Ishikawa (cell line): ENCODE measurements around the gene GET4.

ENCODE experiments used
- CEBPB ChIP-seq: IDR thresholded peaks from 2 replicates; pipeline ENCODE4 v1.6.1; 2012
- CREB1 ChIP-seq: IDR thresholded peaks from 2 replicates; pipeline ENCODE4 v1.6.1; 2012; ENCODE audit warnings: low read depth
- EGR1 ChIP-seq: IDR thresholded peaks from 2 replicates; pipeline ENCODE4 v1.6.1; 2012
- EP300 ChIP-seq: IDR thresholded peaks from 2 replicates; pipeline ENCODE4 v1.6.1; 2012; ENCODE audit warnings: borderline replicate concordance
- FOXM1 ChIP-seq: IDR thresholded peaks from 2 replicates; pipeline ENCODE4 v1.6.1; 2012; ENCODE audit warnings: low read depth, borderline replicate concordance
- NFIC ChIP-seq: IDR thresholded peaks from 2 replicates; pipeline ENCODE4 v1.6.1; 2012
- RAD21 ChIP-seq: IDR thresholded peaks from 2 replicates; pipeline ENCODE4 v1.6.1; 2012; ENCODE audit warnings: low read depth
- TAF1 ChIP-seq: IDR thresholded peaks from 2 replicates; pipeline ENCODE4 v1.6.1; 2012; ENCODE audit warnings: low read depth, mild to moderate bottlenecking
- TCF12 ChIP-seq: IDR thresholded peaks from 2 replicates; pipeline ENCODE4 v1.6.1; 2012; ENCODE audit warnings: low read depth
- TEAD4 ChIP-seq: IDR thresholded peaks from 2 replicates; pipeline ENCODE4 v1.6.1; 2012
- YY1 ChIP-seq: IDR thresholded peaks from 2 replicates; pipeline ENCODE4 v1.6.1; 2012; ENCODE audit warnings: low read depth
- ZBTB7A ChIP-seq: IDR thresholded peaks from 2 replicates; pipeline ENCODE4 v1.6.1; 2012; ENCODE audit warnings: low read depth
- TF ChIP-seq, protein P1 (sequence below): IDR thresholded peaks from 2 replicates; pipeline ENCODE4 v1.6.1; 2012
- TF ChIP-seq, protein P2 (sequence below): IDR thresholded peaks from 2 replicates; pipeline ENCODE4 v1.6.1; 2012
- TF ChIP-seq, protein P3 (sequence below): IDR thresholded peaks from 2 replicates; pipeline ENCODE4 v1.6.1; 2012; ENCODE audit warnings: low read depth, mild to moderate bottlenecking

The GET4 gene

DNA sequence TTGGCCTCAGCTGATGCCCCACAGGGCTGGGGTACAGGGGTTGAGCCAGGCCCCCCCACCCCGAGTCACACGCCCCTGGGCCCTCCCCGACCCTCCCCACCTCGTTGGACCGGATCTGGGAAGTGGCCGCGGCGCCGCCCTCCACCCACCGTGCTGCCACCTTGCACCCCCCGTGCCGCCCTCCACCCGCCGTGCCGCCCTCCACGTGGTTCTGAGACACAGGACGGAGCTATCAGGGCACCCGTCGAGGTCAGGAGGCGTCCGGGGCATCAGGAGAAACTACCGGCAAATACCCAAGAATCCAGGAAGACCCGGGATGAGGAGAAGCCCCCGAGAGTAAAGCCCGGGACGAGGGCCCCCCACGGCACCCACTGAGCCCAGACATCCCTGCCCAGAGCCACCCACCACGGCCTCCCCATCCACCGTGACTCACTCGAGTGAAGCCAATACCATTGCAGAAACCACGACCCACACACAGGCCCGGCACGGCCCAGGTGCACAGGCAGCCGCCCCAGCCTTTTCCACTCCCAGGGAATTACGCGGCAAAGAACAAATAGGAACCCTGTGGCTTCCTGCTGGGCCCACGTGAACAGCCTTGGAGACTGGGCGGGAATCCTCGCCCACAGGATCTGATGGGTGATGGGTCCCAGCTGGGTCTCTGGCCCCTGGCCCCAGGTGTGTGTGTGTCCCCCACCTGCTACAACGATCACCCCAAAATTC lies 44.2 kb downstream of the GET4 start:
- TF ChIP-seq, protein P1, sequence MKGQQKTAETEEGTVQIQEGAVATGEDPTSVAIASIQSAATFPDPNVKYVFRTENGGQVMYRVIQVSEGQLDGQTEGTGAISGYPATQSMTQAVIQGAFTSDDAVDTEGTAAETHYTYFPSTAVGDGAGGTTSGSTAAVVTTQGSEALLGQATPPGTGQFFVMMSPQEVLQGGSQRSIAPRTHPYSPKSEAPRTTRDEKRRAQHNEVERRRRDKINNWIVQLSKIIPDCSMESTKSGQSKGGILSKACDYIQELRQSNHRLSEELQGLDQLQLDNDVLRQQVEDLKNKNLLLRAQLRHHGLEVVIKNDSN, result peak; percentile 64
- no peak for TF ChIP-seq CREB1
- no peak for TF ChIP-seq TEAD4
- TF ChIP-seq TCF12, result no peak
- TF ChIP-seq RAD21, result no peak
- peak; percentile 10; the same call in 1 of the 2 replicates for TF ChIP-seq EP300
- no peak for TF ChIP-seq TAF1
- TF ChIP-seq YY1, result no peak
- TF ChIP-seq, protein P2, sequence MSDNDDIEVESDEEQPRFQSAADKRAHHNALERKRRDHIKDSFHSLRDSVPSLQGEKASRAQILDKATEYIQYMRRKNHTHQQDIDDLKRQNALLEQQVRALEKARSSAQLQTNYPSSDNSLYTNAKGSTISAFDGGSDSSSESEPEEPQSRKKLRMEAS, result 0 out of 2 replicates have a peak, but pooled peaks have one; percentile 34
- TF ChIP-seq CEBPB, result no peak
- TF ChIP-seq ZBTB7A, result no peak
- no peak for TF ChIP-seq FOXM1
- TF ChIP-seq, protein P3, sequence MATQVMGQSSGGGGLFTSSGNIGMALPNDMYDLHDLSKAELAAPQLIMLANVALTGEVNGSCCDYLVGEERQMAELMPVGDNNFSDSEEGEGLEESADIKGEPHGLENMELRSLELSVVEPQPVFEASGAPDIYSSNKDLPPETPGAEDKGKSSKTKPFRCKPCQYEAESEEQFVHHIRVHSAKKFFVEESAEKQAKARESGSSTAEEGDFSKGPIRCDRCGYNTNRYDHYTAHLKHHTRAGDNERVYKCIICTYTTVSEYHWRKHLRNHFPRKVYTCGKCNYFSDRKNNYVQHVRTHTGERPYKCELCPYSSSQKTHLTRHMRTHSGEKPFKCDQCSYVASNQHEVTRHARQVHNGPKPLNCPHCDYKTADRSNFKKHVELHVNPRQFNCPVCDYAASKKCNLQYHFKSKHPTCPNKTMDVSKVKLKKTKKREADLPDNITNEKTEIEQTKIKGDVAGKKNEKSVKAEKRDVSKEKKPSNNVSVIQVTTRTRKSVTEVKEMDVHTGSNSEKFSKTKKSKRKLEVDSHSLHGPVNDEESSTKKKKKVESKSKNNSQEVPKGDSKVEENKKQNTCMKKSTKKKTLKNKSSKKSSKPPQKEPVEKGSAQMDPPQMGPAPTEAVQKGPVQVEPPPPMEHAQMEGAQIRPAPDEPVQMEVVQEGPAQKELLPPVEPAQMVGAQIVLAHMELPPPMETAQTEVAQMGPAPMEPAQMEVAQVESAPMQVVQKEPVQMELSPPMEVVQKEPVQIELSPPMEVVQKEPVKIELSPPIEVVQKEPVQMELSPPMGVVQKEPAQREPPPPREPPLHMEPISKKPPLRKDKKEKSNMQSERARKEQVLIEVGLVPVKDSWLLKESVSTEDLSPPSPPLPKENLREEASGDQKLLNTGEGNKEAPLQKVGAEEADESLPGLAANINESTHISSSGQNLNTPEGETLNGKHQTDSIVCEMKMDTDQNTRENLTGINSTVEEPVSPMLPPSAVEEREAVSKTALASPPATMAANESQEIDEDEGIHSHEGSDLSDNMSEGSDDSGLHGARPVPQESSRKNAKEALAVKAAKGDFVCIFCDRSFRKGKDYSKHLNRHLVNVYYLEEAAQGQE, result no peak

DNA sequence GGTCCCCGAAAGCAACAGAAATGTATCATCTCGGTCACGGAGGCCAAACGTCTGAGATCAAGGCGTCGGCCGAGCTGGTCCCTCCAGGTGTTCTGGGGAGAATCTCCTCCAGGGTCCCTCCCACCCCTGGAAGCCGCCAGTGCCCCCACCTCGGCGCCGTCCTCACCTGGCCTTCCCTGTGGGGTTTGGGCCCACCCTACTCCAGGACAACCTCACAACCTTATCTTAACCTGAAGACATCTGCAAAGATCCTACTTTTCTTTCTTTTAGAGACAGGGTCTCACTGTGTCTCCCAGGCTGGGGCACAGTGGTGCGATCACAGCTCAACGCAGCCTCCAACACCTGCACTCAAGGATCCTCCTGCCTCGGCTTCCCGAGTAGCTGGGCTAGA lies 44.7 kb downstream of the GET4 start:
- TF ChIP-seq CEBPB, result no peak
- TF ChIP-seq, protein P3, result no peak
- no peak for TF ChIP-seq TEAD4
- no peak for TF ChIP-seq EGR1
- no peak for TF ChIP-seq ZBTB7A
- TF ChIP-seq YY1, result no peak
- TF ChIP-seq TAF1, result no peak
- TF ChIP-seq, protein P2, result no peak
- TF ChIP-seq, protein P1, result no peak
- no peak for TF ChIP-seq RAD21
- TF ChIP-seq EP300, result no peak
- TF ChIP-seq NFIC, result no peak
- TF ChIP-seq TCF12, result no peak
- no peak for TF ChIP-seq FOXM1
- no peak for TF ChIP-seq CREB1

DNA sequence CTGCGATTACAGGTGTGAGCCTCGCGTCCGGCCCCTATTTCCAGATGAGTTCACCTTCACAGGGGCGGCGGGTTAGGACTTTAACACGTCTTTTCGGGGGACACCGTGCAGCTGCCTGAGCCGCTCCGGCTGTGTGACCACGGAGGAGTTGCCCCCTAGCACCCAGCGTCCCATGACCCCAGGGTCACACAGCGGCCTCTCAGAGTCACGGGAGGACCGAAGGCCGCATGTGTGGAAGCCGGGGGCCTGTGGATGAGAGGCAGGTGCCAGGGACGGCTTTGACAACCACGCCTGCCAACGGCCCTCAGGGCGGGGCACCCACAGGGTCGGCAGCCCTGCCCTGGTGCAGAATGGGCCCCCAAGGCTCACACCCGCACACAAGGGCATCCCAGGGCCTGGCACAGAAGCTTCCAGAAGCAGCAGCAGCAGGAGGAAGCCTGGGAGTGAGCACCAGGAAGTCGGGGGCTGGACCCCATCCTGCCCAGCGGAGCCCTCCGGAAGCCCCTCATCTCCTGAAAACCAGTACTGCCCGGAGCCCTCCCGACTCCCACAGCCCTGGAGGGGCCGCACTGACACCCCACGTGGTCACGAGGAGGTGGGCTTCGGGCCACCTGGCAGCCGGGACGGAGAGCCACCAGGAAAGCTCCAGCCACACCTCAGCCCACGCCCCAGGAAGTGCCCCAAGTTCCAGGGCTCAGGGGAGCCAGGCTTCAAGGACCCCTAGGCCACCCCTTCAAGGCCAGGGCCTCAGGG lies 45.4 kb downstream of the GET4 start:
- TF ChIP-seq ZBTB7A (peak; percentile 52; the same call in 1 of the 2 replicates), FOXM1 (no peak), TEAD4 (no peak), TAF1 (no peak), YY1 (no peak)
- TF ChIP-seq, protein P3, result no peak
- TF ChIP-seq, protein P1, result no peak
